ENCODE data around the gene RUSF1.
"Not testable (repeated sequence)": the region's sequence is repeated elsewhere in the genome, so short reads cannot be mapped to it uniquely, and the experiment has no call there.

Gene RUSF1

GRCh38 chr16:31507929-31508705 lies at the start of gene RUSF1:
RUSF1 (minus strand) TSS chr16:31508391; CDS start chr16:31508373, 18 bp downstream.
- peak; percentile 92 for DNase-seq

- no peak for DNase-seq
These were observed 34.6 kb upstream of the RUSF1 start for GRCh38 chr16:31542763-31543162.

DNA sequence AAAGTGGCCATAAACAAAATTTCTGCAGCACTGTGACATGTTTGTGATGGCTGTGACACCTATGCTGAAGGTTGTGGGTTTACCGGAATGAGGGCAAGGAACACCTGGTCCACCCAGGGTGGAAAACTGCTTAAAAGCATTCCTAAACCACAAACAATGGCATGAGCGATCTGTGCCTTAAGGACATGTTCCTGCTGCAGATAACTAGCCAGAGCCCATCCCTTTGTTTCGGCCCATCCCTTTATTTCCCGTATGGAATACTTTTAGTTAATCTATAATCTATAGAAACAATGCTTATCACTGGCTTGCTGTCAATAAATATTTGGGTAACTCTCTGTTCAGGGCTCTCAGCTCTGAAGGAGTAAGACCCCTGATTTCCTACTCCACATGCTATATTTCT lies 31.6 kb upstream of the RUSF1 start:
- DNase-seq, result not testable (repeated sequence)

DNA sequence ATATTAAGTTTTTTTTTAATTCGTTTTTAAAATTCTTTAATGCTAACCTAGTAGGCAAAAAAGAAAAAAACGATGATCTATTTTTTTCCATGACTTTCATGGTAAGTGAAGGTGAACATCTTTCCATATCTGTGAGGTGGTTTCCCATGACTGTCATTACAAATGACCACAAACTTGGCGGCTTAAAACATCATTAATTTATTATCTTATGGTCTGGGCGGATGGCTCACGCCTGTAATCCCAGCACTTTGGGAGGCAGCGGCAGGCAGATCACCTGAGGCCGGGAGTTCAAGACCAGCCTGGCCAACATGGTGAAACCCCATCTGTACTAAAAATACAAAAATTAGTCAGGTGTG lies 30.0 kb upstream of the RUSF1 start:
- DNase-seq, result not testable (repeated sequence)

DNA sequence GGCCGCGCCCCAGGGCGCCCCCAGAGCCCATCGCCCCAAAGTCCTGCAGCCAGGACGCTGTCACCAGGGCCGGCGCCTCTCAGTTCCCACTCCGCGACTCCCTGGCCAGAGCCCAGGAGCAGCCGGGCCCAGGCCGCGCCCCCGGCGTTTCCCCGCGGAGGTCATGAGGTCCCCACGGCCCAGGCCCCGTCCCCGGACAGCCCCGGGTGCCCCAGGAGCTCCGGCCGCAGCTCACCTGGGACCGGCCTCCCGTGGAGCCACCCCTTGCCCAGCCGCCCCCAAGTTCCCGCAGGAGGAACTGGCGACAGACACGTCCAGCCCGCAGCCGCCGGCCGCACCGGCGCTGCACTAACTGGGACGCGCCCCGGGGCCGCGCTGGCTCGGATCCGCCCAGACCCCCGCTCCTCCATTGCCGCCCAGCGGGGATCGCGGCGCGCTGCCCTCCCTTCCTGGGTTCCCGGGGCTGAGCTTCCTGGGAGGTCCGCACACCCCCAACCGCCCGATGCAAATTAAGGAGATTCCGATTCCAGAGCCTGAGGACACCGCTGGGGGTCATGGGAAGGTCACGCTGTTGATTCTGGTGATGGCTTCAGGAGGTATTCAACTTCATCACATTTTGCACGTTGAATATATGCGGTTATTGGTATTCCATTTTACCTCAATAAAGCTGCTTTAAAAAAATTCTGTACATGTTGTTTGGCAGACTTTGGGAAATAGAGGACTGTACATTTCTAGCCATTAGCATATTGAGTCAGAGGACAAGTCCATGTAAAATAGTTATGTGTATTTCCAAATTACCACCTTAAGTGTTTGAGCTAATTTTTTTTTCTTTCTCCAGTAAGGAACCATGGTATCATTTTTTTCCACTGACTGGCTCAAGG lies 29.4 kb upstream of the RUSF1 start:
- no peak for DNase-seq

GRCh38 chr16:31536804-31537361 lies 28.7 kb upstream of the RUSF1 start:
- no peak for DNase-seq

DNA sequence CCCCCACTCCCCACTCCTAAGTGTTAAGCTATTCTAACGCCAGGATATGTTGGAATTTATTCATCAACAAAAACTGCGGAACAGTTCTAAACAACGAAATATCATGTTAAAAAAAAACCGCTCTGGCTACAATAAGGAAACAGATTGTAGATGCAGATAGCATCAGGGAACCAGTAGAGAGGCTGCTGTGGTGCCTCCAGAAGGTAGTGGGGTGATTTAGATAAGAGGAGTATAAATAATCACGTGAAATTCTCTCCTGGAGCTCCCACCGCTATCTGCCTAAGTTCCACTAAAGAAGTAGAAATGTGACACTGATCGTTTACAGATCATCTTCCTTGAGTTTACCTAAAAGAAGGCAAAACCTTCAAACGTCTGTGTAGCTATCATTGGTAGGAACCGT lies 27.5 kb upstream of the RUSF1 start:
- no peak for DNase-seq

DNA sequence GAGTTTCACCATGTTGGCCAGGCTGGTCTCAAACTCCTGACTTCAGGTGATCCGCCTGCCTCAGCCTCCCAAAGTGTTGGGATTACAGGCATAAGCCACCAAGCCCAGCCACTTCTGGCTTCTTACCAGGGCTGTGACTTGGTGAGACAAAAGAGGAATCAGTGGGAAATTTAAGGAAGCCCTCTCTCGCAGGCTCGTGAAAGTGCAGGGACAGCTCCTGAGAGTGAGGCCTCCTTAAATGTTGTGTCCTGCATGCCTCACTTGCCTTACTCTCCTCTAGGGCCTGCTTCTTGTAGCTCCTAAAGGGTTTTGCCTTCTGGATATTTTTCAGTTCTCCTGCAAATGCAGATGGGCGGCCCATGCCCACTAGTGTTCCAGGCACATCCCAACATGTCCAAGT lies 24.7 kb upstream of the RUSF1 start:
- DNase-seq, result no peak

GRCh38 chr16:31532120-31532519 lies 23.9 kb upstream of the RUSF1 start:
- DNase-seq, result no peak

GRCh38 chr16:31531096-31531495 lies 22.9 kb upstream of the RUSF1 start:
- no peak for DNase-seq

GRCh38 chr16:31530405-31530804 lies 22.2 kb upstream of the RUSF1 start:
- DNase-seq, result no peak

- no peak for DNase-seq
These were observed 21.7 kb upstream of the RUSF1 start for GRCh38 chr16:31529937-31530312.

DNA sequence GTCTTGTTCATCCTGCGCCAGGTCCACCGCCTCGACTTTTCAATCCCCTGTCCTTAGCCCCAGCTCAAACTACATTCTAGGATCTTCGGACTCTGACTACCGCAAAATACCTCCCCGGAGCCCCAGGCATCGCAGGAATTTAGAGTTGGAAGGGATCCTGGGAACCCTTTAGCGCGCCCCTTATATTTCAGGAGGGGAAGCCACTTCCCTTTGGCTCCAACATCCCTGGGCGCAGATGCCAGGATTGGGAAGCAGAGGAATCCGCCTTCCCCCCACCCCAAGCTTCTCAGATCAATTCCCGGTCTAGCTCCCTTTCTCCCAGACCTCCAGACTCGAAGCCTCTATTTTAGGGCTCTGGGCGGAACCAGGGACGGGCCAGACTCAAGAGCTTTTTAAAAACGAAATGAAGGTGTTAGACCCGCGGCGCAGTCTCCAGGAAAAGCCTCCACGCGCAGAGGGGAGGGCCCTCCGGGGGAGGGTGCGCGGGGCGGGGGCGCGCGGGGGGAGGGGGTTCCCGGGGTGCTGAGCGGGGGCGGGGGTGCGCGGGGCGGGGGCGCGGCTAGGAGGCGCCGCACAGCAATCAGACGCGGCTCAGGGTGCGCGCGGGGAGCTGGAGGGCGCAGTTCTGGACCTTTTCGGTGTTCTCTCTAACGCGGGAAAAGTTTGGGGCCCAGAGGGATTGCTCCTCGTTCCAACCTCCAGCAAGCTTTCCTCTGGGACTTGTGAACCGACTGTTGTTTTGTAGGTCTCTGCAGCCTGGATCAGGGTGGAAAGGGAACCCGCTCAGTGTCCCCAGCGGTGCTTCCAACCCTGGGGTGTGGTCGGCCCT lies 21.1 kb upstream of the RUSF1 start:
- no peak for DNase-seq

GRCh38 chr16:31528523-31529107 lies 20.4 kb upstream of the RUSF1 start:
- DNase-seq, result no peak

GRCh38 chr16:31527734-31528274 lies 19.6 kb upstream of the RUSF1 start, which contains the start of gene AHSP:
AHSP (plus strand) TSS chr16:31527900; CDS start chr16:31528140, 240 bp downstream.
- no peak for DNase-seq

DNA sequence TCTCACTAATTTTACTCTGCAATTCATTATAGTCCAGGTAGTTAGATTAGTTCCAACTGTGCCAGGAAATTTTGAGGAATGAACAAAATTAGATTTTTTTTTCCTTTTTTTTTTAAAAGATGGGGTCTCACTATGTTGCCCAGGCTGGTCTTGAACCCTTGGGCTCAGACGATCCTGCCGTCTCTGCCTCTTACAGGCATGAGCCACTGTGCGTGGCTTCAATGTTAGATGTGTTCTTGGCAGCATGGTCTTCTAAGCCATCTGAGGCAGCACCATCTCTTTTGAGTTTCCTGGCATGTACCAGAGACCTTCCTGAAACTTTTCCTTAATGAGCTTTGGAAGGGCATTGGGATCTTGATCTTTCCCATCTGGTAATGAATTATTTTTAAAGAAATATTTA lies 16.9 kb upstream of the RUSF1 start:
- no peak for DNase-seq

DNA sequence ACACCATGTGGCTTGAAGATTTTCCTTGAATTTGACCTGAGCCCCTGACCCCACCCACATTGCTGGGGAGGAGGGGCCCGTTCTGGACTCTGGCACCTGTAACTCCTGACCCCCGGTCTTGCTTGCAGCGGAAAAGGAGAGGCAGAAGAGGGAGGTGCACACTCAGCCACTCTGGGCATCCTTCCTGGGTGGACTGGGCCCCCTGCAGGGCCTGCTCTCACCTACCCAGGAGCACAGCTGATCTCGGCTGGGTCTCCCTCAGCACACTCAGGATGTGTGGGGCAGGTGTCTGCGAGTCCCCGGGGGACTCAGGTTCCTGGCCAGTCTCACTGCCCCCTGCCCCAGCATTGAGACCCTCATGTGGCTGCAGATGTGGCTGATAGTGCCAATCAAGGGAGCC lies 15.6 kb upstream of the RUSF1 start:
- DNase-seq, result not testable (repeated sequence)

DNA sequence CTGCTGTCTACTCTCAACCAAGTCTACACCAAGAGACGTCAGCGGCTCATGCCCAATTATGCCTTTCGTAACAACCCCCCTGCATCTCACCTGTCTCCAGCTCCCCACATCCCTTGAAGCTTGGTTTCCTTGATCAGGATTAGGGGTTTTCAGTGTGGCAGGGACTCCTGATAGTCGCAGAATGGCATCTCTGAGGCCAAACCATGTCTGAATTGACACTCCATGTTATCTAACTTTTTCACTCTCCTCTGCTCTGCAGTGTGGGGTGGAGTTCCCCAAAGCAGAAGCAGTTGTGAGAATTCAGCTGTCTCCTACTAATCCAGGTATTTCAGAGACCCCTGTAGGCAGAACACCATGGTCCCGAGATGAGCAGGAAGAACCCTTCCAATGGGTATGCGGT lies 13.9 kb upstream of the RUSF1 start:
- no peak for DNase-seq

GRCh38 chr16:31521368-31521767 lies 13.2 kb upstream of the RUSF1 start:
- DNase-seq, result no peak

DNA sequence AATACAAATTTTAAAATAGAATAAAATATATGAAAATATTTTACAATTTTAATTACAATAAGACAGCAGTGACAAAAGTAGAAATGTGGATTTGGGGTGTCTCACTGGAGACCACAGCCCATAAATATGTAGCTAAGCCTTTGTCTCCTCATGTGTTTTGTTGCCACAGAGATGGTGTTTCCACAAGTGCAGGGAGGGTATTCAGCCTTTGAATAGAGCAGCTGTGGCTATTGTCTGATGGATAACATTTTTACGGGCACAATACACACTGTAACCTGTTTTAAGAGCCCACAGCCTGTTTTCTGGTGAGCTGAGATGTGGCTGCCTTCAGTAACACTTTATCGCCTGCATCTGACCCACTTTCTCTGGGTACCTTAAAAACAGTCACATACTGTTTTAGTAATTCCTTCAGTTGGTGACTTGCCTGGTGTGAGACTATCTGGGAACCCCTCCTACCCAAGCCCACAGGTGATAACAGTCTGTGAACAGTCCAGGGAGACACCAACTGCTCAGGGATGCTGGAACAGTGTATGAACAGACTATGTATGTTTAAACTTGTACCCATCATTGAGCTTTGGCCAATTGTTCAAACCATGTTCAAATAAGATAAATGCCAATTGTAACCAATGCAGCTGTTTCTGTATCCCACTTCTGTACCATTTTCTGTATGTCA lies 11.7 kb upstream of the RUSF1 start:
- DNase-seq, result no peak

GRCh38 chr16:31517800-31518402 lies 9.7 kb upstream of the RUSF1 start:
- DNase-seq, result no peak

Data from activated CD4-positive, alpha-beta T cell treated with anti-CD3 and anti-CD28 coated beads, Interleukin-10, Interleukin-2, amounts not matched to agents 100 ng/mL and 50 ng/mL, durations not matched to agents 16 hours and 8 hours (primary cell).